Bronchial epithelial cell (primary cell): ENCODE results near the gene AUTS2. TPM values are rescaled to one million over a fixed set of nuclear protein-coding genes. Genes with fewer than 3 reads are reported as not detected.

Experiments used
- DNase-seq: peaks from one replicate; pipeline ENCODE4 v3.0.0-alpha.2; 2010; ENCODE audit warnings: low read depth
- FAIRE-seq: peaks from 2 replicates; lab custom pipeline; 2011; peaks lifted over from hg19 to GRCh38; lab: Jason Lieb, UNC
- H3K27me3 ChIP-seq: 2 replicates; pipeline ENCODE4 v1.5.1; 2011; ENCODE audit warnings: low read length; ENCODE audit not compliant: control insufficient read depth, insufficient read depth
- H3K36me3 ChIP-seq: 2 replicates; pipeline ENCODE4 v1.5.1; 2011; ENCODE audit warnings: low read length; ENCODE audit not compliant: control insufficient read depth, insufficient read depth
- H3K4me3 ChIP-seq: 2 replicates; pipeline ENCODE4 v1.5.1; 2011; ENCODE audit warnings: mild to moderate bottlenecking, low read depth, low read length, control low read depth
- total RNA-seq: library from RNA; depleted of rRNA; stranded (reverse); fragments of >200 nt; gene quantifications from 2 replicates; pipeline ENCODE4 v1.2.1, GENCODE V29; 2014
- TF ChIP-seq, protein P1 (sequence below): IDR thresholded peaks from 2 replicates; pipeline ENCODE4 v1.5.1; 2011; ENCODE audit warnings: mild to moderate bottlenecking, moderate library complexity, low read length, control low read depth, inconsistent platforms; ENCODE audit not compliant: insufficient read depth, severe bottlenecking

The AUTS2 gene
- total RNA-seq, 1 donor from 2014 or later, result 9.5 TPM

DNA sequence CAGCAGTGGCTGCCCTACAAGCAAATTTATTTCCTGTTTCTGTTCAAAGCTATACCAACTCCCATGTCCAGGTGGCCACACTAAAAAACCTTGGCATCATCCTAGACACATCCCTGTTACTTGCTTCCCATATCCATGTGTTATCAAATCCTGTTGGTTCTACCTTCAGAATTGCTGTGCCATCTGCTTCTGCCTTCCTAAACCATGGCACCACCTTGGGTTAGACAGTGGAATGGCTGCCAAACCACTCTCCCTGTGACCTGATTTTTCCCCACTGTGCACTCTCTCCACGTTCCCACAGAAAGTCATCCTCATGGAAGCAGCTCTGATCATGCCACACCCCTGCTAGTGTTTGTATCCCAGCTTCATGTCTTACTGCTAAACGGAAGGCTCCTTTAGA is 836.1 kb downstream of the AUTS2 start:
- Histone ChIP-seq H3K4me3 (no peak overlapping the region), H3K36me3 (no peaks in the 10 kb centered on the region), H3K27me3 (no peaks in the 10 kb centered on the region)
- peak; percentile 19 for DNase-seq
- TF ChIP-seq, protein P1, sequence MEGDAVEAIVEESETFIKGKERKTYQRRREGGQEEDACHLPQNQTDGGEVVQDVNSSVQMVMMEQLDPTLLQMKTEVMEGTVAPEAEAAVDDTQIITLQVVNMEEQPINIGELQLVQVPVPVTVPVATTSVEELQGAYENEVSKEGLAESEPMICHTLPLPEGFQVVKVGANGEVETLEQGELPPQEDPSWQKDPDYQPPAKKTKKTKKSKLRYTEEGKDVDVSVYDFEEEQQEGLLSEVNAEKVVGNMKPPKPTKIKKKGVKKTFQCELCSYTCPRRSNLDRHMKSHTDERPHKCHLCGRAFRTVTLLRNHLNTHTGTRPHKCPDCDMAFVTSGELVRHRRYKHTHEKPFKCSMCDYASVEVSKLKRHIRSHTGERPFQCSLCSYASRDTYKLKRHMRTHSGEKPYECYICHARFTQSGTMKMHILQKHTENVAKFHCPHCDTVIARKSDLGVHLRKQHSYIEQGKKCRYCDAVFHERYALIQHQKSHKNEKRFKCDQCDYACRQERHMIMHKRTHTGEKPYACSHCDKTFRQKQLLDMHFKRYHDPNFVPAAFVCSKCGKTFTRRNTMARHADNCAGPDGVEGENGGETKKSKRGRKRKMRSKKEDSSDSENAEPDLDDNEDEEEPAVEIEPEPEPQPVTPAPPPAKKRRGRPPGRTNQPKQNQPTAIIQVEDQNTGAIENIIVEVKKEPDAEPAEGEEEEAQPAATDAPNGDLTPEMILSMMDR, result peak; percentile 50
- FAIRE-seq, result no peak

DNA sequence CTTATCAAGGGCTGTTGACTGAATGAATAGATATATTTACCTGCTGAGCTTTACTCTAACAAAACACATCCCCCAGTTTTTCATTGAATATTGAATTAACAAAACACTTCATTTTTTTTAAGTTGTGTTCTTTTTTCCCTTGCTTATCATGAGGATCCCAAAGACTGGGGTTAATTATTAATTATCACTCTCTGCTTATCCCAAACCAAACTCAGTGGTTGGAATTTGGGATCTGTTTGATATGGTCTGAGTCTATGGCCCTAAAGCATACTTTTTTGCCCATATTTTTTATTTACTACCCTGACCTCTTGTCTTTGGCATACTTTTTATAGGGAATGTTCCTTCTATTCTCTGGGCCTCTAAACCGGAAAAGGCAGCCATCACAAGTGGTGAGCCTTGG is 836.5 kb downstream of the AUTS2 start:
- TF ChIP-seq, protein P1, result no peak
- no peak for FAIRE-seq
- no peak for DNase-seq
- no peaks in the 10 kb centered on the region for H3K27me3 ChIP-seq
- no peaks in the 10 kb centered on the region for H3K36me3 ChIP-seq
- no peak overlapping the region for H3K4me3 ChIP-seq

DNA sequence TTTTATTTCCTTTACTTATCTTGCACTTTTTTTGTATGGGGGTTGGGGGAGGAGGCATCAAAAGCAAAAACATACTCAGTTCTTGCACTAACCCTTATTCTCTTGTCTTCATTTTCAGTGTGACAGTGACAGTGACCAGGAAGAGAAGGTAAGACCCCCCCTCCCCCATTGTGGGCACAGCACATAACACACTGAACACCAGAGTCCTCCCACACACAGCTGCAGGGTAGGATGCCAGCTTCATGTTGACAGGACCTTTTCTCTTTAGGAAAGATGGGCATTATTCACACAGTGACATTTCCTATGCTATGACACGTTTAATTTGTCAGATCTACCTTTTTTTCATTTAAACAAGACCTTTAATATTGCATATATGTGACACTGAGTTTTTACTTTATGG is 837.4 kb downstream of the AUTS2 start:
- no peaks in the 10 kb centered on the region for H3K27me3 ChIP-seq
- FAIRE-seq (no peak), DNase-seq (no peak)
- TF ChIP-seq, protein P1, result no peak
- H3K4me3 ChIP-seq, result no peak overlapping the region
- H3K36me3 ChIP-seq, result no peaks in the 10 kb centered on the region

DNA sequence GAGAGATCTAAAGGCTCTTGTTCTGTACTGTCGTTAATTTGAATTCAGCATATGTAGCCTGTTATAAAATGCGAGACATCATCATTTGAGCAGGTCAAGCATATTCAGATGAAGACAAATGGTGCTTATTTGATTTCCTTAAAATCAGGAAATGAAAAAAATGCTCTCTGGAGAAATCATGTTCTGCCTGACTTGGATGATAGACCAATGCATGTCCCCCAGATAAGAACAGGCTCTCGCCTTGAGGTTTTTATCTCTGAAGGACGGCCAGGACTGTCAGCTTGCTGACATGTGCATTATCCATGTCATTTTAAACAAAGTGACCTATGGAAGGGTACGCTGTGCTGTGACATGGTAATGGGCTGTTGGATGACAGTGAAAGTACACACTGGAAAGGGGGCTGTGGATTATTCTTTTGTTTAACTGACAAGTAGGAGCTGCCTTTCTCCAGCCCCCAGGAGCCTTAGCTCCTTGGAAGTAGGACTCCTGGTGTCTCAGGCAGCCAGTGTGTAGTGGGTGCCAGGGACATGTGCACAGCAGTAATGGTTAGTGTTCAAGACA is 838.6 kb downstream of the AUTS2 start:
- DNase-seq, result no peak

DNA sequence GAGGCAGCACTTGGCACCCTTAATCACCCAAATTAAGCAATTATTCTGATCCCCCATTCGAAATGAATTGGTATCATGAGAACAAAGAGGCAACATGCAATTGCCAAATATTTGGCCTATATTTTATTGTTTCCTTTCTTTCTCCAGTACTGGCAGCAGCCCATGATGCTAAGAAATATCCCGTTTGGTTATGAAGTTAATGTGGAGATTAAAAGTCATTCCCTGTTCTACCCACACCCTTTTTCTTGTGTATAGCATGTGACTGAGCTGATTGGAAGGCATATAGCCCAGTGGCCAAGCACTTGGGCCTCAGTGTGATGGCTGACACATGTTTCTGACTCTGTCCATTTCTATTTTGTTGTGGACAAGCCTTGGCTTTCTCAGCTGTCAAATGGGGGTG is 841.4 kb downstream of the AUTS2 start:
- FAIRE-seq, result no peak

More for the DNA sequence above, 838.6 kb downstream of the AUTS2 start:
- FAIRE-seq, result no peak
- no peak overlapping the region for H3K4me3 ChIP-seq
- TF ChIP-seq, protein P1, result no peak
- H3K27me3 ChIP-seq, result no peaks in the 10 kb centered on the region
- no peaks in the 10 kb centered on the region for H3K36me3 ChIP-seq

More for the DNA sequence above, 841.4 kb downstream of the AUTS2 start:
- no peak for DNase-seq
- Histone ChIP-seq H3K4me3 (no peak overlapping the region), H3K27me3 (no peaks in the 10 kb centered on the region), H3K36me3 (no peaks in the 10 kb centered on the region)
- TF ChIP-seq, protein P1, result no peak
